ENCODE measurements around the gene FTCD.
"Not testable (repeated sequence)": the region's sequence is repeated elsewhere in the genome, so short reads cannot be mapped to it uniquely, and the experiment has no call there.

FTCD gene

GRCh38 chr21:46189213-46189958 lies 34.0 kb upstream of the FTCD start:
- in situ Hi-C loops (cut with HindIII; ENCODE audit: low pct_ligation_motif_present, low pct_unique_long_range_greater_than_20kb, low sequenced_read_pairs): no loop called here
- DNase-seq: no peak

- in situ Hi-C loops (cut with HindIII; ENCODE audit: low pct_ligation_motif_present, low pct_unique_long_range_greater_than_20kb, low sequenced_read_pairs): no loop called here
- DNase-seq: peak; percentile 39
Observed at GRCh38 chr21:46188226-46189212, 33.1 kb upstream of the FTCD start.

GRCh38 chr21:46187814-46188213 lies 32.4 kb upstream of the FTCD start:
- in situ Hi-C loops (cut with HindIII; ENCODE audit: low pct_ligation_motif_present, low pct_unique_long_range_greater_than_20kb, low sequenced_read_pairs): no loop called here
- no peak for DNase-seq

- in situ Hi-C loops (cut with HindIII; ENCODE audit: low pct_ligation_motif_present, low pct_unique_long_range_greater_than_20kb, low sequenced_read_pairs): no loop called here
- DNase-seq: no peak
Observed at GRCh38 chr21:46187261-46187660, 31.9 kb upstream of the FTCD start.

GRCh38 chr21:46185716-46186115 lies 30.3 kb upstream of the FTCD start:
- in situ Hi-C loops (cut with HindIII; ENCODE audit: low pct_ligation_motif_present, low pct_unique_long_range_greater_than_20kb, low sequenced_read_pairs): no loop called here
- no peak for DNase-seq

GRCh38 chr21:46184625-46185555 lies 29.5 kb upstream of the FTCD start:
- peak; percentile 50 for DNase-seq
- in situ Hi-C loops (cut with HindIII; ENCODE audit: low pct_ligation_motif_present, low pct_unique_long_range_greater_than_20kb, low sequenced_read_pairs): no loop called here

GRCh38 chr21:46183910-46184624 lies 28.7 kb upstream of the FTCD start, which contains the start of gene SPATC1L:
SPATC1L (minus strand) TSS chr21:46184459; CDS start chr21:46182816, 1,643 bp downstream.
- in situ Hi-C loops (cut with HindIII; ENCODE audit: low pct_ligation_motif_present, low pct_unique_long_range_greater_than_20kb, low sequenced_read_pairs): no loop called here

GRCh38 chr21:46183337-46183909 lies 28.0 kb upstream of the FTCD start:
- in situ Hi-C loops (cut with HindIII; ENCODE audit: low pct_ligation_motif_present, low pct_unique_long_range_greater_than_20kb, low sequenced_read_pairs); DNase-seq: not testable (repeated sequence)

More at GRCh38 chr21:46183910-46184624, 28.7 kb upstream of the FTCD start, which contains the start of gene SPATC1L:
- peak; percentile 58 for DNase-seq

- DNase-seq: no peak
- in situ Hi-C loops (cut with HindIII; ENCODE audit: low pct_ligation_motif_present, low pct_unique_long_range_greater_than_20kb, low sequenced_read_pairs): no loop called here
Observed at GRCh38 chr21:46182548-46183336, 27.4 kb upstream of the FTCD start.

- in situ Hi-C loops (cut with HindIII; ENCODE audit: low pct_ligation_motif_present, low pct_unique_long_range_greater_than_20kb, low sequenced_read_pairs): no loop called here
- DNase-seq: no peak
Observed at GRCh38 chr21:46181953-46182547, 26.7 kb upstream of the FTCD start.

- DNase-seq: no peak
- in situ Hi-C loops (cut with HindIII; ENCODE audit: low pct_ligation_motif_present, low pct_unique_long_range_greater_than_20kb, low sequenced_read_pairs): no loop called here
Observed at GRCh38 chr21:46181436-46181835, 26.1 kb upstream of the FTCD start.

GRCh38 chr21:46180778-46181391 lies 25.5 kb upstream of the FTCD start:
- DNase-seq: no peak
- in situ Hi-C loops (cut with HindIII; ENCODE audit: low pct_ligation_motif_present, low pct_unique_long_range_greater_than_20kb, low sequenced_read_pairs): no loop called here

- in situ Hi-C loops (cut with HindIII; ENCODE audit: low pct_ligation_motif_present, low pct_unique_long_range_greater_than_20kb, low sequenced_read_pairs): no loop called here
- DNase-seq: no peak
Observed at GRCh38 chr21:46180079-46180722, 24.8 kb upstream of the FTCD start.

- in situ Hi-C loops (cut with HindIII; ENCODE audit: low pct_ligation_motif_present, low pct_unique_long_range_greater_than_20kb, low sequenced_read_pairs): no loop called here
- DNase-seq: no peak
Observed at GRCh38 chr21:46179708-46180078, 24.3 kb upstream of the FTCD start.

GRCh38 chr21:46178961-46179360 lies 23.6 kb upstream of the FTCD start:
- in situ Hi-C loops (cut with HindIII; ENCODE audit: low pct_ligation_motif_present, low pct_unique_long_range_greater_than_20kb, low sequenced_read_pairs): no loop called here
- DNase-seq: no peak
